RWPE2 (cell line): ENCODE results near the gene CACNA2D2.

Experiments used
- ATAC-seq: fragments of 200-7000 bp; cut with Tn5 transposase; 3 replicates; pipeline ENCODE4 v1.9.1; 2021; ENCODE audit warnings: low read depth
- DNase-seq: peaks from one replicate; pipeline ENCODE4 v3.0.0-alpha.2; 2020; ENCODE audit warnings: low spot score
- H3K27ac ChIP-seq: fragments of 450-650 bp; 2 replicates; pipeline ENCODE4 v1.5.1; 2017; ENCODE audit warnings: mild to moderate bottlenecking; ENCODE audit not compliant: poor library complexity, severe bottlenecking
- H3K27me3 ChIP-seq: fragments of 250-450 bp; sonication (Bioruptor Pico); 2 replicates; pipeline ENCODE4 v1.5.1; 2021; ENCODE audit warnings: mild to moderate bottlenecking, moderate library complexity; ENCODE audit not compliant: insufficient read depth, poor library complexity, severe bottlenecking
- H3K36me3 ChIP-seq: fragments of 250-450 bp; sonication (Bioruptor Pico); 2 replicates; pipeline ENCODE4 v1.5.1; 2020; ENCODE audit warnings: low read depth, mild to moderate bottlenecking, moderate library complexity
- H3K4me1 ChIP-seq: fragments of 250-450 bp; sonication (Bioruptor Pico); 2 replicates; pipeline ENCODE4 v1.5.1; 2021; ENCODE audit warnings: mild to moderate bottlenecking, moderate library complexity; ENCODE audit not compliant: insufficient read depth, poor library complexity, severe bottlenecking
- H3K4me3 ChIP-seq: fragments of 250-450 bp; sonication (Bioruptor Pico); 2 replicates; pipeline ENCODE4 v1.5.1; 2021; ENCODE audit warnings: mild to moderate bottlenecking, moderate library complexity; ENCODE audit not compliant: severe bottlenecking
- H3K9me3 ChIP-seq: fragments of 250-450 bp; sonication (Bioruptor Pico); 2 replicates; pipeline ENCODE4 v1.5.1; 2021; ENCODE audit warnings: mild to moderate bottlenecking, moderate library complexity; ENCODE audit not compliant: severe bottlenecking
- CTCF ChIP-seq: fragments of 450-650 bp; IDR thresholded peaks from one replicate; pipeline ENCODE4 v1.5.1; 2017; ENCODE audit warnings: mild to moderate bottlenecking, moderate library complexity; ENCODE audit not compliant: poor library complexity, severe bottlenecking

The CACNA2D2 gene

GRCh38 chr3:50358355-50358910, 145.0 kb downstream of the CACNA2D2 start:
- DNase-seq: no peak
- Histone ChIP-seq H3K4me1 (peaks cover 13% of the 10 kb centered on the region), H3K9me3 (no peaks in the 10 kb centered on the region), H3K27ac (peak overlapping the region; percentile 31), H3K27me3 (no peaks in the 10 kb centered on the region), H3K4me3 (peak overlapping the region; percentile 56), H3K36me3 (peaks cover 27% of the 10 kb centered on the region)
- TF ChIP-seq CTCF: no peak
- no peak for ATAC-seq

DNA sequence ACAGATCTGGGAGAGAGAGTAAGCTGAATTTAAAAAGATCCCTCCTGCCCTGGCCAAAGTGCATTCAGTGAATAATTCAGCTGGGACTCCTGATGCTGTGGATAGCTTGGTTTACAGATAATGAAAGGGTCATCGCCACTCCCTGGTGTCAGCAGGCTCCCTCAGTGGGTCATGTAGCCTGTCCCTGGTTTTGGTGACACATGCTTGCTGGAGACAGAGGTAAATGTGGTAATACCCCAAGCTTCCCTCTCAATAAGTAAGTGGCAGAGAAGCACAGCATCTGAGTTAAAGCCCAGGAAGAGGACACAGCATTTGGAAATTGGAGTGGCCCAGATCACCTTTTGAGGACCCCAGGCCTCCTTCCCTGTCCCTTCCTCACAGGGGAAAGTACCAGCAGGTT, 146.0 kb downstream of the CACNA2D2 start:
- ATAC-seq (no peak), DNase-seq (no peak)
- no peaks in the 10 kb centered on the region for H3K9me3 ChIP-seq
- peak overlapping the region; percentile 3 for H3K27ac ChIP-seq
- H3K4me3 ChIP-seq: peak overlapping the region; percentile 56
- peaks cover 27% of the 10 kb centered on the region for H3K36me3 ChIP-seq
- TF ChIP-seq CTCF: no peak
- peaks cover 13% of the 10 kb centered on the region for H3K4me1 ChIP-seq
- H3K27me3 ChIP-seq: no peaks in the 10 kb centered on the region

- Histone ChIP-seq H3K4me3 (no peak overlapping the region), H3K4me1 (peaks cover 13% of the 10 kb centered on the region), H3K9me3 (no peaks in the 10 kb centered on the region), H3K27me3 (no peaks in the 10 kb centered on the region), H3K36me3 (peaks cover 27% of the 10 kb centered on the region), H3K27ac (no peak overlapping the region)
- TF ChIP-seq CTCF: no peak
- DNase-seq (no peak), ATAC-seq (0 out of 3 replicates have a peak, but pooled peaks have one; percentile 2)
These were observed 146.9 kb downstream of the CACNA2D2 start for GRCh38 chr3:50356553-50356952.

- Histone ChIP-seq H3K4me3 (no peak overlapping the region), H3K36me3 (peaks cover 27% of the 10 kb centered on the region), H3K4me1 (peaks cover 13% of the 10 kb centered on the region), H3K9me3 (no peaks in the 10 kb centered on the region), H3K27me3 (no peaks in the 10 kb centered on the region), H3K27ac (no peak overlapping the region)
- peak; percentile 15 for TF ChIP-seq CTCF
- ATAC-seq (no peak), DNase-seq (no peak)
These were observed 147.4 kb downstream of the CACNA2D2 start for GRCh38 chr3:50355829-50356552.

- Histone ChIP-seq H3K4me3 (no peak overlapping the region), H3K4me1 (peaks cover 13% of the 10 kb centered on the region), H3K27ac (no peak overlapping the region), H3K9me3 (no peaks in the 10 kb centered on the region), H3K36me3 (peaks cover 27% of the 10 kb centered on the region), H3K27me3 (no peaks in the 10 kb centered on the region)
- TF ChIP-seq CTCF: no peak
- ATAC-seq (no peak), DNase-seq (no peak)
These were observed 148.6 kb downstream of the CACNA2D2 start for GRCh38 chr3:50354850-50355249.
